WTC11 (cell line): ENCODE data around the gene ANKS3.

Experiments used
- ATF3 ChIP-seq: sonication (generic); formaldehyde crosslinking; conservative IDR thresholded peaks from 2 replicates; pipeline ENCODE4 v1.8.1; 2022; ENCODE audit warnings: mild to moderate bottlenecking, missing genetic modification reagents
- CBFB ChIP-seq: sonication (generic); formaldehyde crosslinking; IDR thresholded peaks from 2 replicates; pipeline ENCODE4 v1.8.1; 2022; ENCODE audit warnings: mild to moderate bottlenecking, low read depth, missing genetic modification reagents
- HMGA2 ChIP-seq: fragments of 250-450 bp; sonication (Bioruptor Pico); IDR thresholded peaks from 2 replicates; pipeline ENCODE4 v1.4.0; 2021; ENCODE audit warnings: mild to moderate bottlenecking, moderate library complexity
- JUN ChIP-seq: sonication (generic); formaldehyde crosslinking; IDR thresholded peaks from 2 replicates; pipeline ENCODE4 v1.8.0; 2023; ENCODE audit warnings: mild to moderate bottlenecking, missing genetic modification reagents
- MAX ChIP-seq: sonication (generic); formaldehyde crosslinking; IDR thresholded peaks from 2 replicates; pipeline ENCODE4 v1.8.0; 2022; ENCODE audit warnings: mild to moderate bottlenecking, missing genetic modification reagents
- MYBL2 ChIP-seq: sonication (generic); formaldehyde crosslinking; IDR thresholded peaks from 2 replicates; pipeline ENCODE4 v1.8.1; 2023; ENCODE audit warnings: mild to moderate bottlenecking, moderate library complexity, missing genetic modification reagents
- OVOL2 ChIP-seq: fragments of 250-450 bp; sonication (Bioruptor Pico); IDR thresholded peaks from 2 replicates; pipeline ENCODE4 v1.9.0; 2021; ENCODE audit warnings: mild to moderate bottlenecking, borderline replicate concordance
- SOX15 ChIP-seq: fragments of 250-450 bp; sonication (Bioruptor Pico); IDR thresholded peaks from 2 replicates; pipeline ENCODE4 v1.9.0; 2021; ENCODE audit warnings: mild to moderate bottlenecking
- TEAD4 ChIP-seq: sonication (generic); formaldehyde crosslinking; IDR thresholded peaks from 2 replicates; pipeline ENCODE4 v1.8.0; 2022; ENCODE audit warnings: mild to moderate bottlenecking, missing genetic modification reagents
- USF2 ChIP-seq: sonication (generic); formaldehyde crosslinking; IDR thresholded peaks from 2 replicates; pipeline ENCODE4 v1.8.1; 2023; ENCODE audit warnings: mild to moderate bottlenecking, missing genetic modification reagents, moderate library complexity
- ZNF121 ChIP-seq: sonication (generic); formaldehyde crosslinking; IDR thresholded peaks from 2 replicates; pipeline ENCODE4 v1.8.0; 2023; ENCODE audit warnings: missing genetic modification reagents
- ZNF138 ChIP-seq: sonication (generic); formaldehyde crosslinking; conservative IDR thresholded peaks from 2 replicates; pipeline ENCODE4 v1.8.1; 2022; ENCODE audit warnings: mild to moderate bottlenecking, moderate library complexity, missing genetic modification reagents
- TF ChIP-seq, protein P1 (sequence below): fragments of 200-600 bp; IDR thresholded peaks from 2 replicates; pipeline ENCODE4 v1.8.0; 2022; ENCODE audit warnings: antibody characterized with exemption

DNA sequence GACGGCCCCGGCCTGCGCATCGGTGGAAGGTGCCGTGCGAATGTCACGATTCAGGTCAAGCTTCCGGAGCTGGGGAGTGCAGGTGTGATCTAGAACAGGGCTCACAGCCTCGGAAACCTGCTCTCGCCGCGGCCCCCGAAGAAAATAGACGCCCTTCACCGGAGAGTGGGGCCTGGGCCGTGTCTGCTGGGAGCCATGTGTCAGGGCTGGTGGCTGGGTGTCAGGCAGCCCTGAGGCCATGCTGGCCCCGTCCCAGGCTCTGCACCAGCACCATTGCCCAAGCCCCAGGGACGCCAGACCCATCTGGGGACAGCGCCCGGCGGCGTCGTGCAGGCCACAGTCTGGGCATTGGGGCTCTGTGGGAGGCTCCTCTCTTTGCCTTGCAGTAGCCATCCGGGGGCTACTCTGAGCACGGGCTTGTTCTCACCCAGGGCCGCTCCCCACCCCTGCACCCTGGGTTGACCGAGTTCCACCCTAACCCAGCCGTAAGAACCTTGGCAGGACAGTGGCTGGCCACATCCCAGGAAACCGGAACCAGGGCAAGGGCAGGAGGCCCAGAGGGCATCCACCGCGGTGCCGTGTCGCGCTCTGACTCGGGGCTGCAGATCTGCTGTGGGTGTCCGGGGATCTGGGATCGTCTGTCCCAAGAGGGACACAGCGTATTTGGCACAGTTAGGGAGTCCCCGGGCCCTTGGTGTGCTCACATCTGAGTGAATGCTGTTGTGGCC lies 46.0 kb downstream of the ANKS3 start:
- TF ChIP-seq, protein P1, sequence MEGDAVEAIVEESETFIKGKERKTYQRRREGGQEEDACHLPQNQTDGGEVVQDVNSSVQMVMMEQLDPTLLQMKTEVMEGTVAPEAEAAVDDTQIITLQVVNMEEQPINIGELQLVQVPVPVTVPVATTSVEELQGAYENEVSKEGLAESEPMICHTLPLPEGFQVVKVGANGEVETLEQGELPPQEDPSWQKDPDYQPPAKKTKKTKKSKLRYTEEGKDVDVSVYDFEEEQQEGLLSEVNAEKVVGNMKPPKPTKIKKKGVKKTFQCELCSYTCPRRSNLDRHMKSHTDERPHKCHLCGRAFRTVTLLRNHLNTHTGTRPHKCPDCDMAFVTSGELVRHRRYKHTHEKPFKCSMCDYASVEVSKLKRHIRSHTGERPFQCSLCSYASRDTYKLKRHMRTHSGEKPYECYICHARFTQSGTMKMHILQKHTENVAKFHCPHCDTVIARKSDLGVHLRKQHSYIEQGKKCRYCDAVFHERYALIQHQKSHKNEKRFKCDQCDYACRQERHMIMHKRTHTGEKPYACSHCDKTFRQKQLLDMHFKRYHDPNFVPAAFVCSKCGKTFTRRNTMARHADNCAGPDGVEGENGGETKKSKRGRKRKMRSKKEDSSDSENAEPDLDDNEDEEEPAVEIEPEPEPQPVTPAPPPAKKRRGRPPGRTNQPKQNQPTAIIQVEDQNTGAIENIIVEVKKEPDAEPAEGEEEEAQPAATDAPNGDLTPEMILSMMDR: no peak
- TF ChIP-seq HMGA2 (no peak), USF2 (CRISPR knock-in tag) (no peak), SOX15 (CRISPR knock-in tag) (no peak), CBFB (CRISPR knock-in tag) (no peak), ATF3 (CRISPR knock-in tag) (no peak), MYBL2 (no peak), TEAD4 (CRISPR knock-in tag) (no peak), MAX (no peak), OVOL2 (CRISPR knock-in tag) (no peak), ZNF138 (CRISPR knock-in tag) (no peak), JUN (no peak), ZNF121 (CRISPR knock-in tag) (no peak)
